Measurements from ENCODE around the gene LHFPL4.

LHFPL4 gene

DNA sequence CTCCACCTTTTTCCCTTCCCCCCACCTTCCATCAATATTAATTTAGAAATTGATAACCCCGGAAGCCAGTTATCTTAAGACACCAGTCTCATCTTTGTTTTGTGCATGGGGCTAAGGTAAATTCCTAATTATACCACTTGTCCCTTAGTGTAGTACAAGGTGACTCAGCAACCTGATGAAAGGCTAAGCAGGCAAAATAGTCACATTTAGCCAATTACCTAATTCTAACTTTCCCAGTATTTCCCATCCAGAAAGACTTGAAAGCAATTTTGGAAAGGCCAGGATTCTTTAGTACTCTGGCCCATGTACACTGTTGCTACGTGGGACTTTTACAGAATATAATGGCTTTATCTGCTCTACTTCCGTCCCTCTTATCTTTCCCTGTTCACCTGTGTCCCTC lies 83.6 kb downstream of the LHFPL4 start:
- no peak for DNase-seq

DNA sequence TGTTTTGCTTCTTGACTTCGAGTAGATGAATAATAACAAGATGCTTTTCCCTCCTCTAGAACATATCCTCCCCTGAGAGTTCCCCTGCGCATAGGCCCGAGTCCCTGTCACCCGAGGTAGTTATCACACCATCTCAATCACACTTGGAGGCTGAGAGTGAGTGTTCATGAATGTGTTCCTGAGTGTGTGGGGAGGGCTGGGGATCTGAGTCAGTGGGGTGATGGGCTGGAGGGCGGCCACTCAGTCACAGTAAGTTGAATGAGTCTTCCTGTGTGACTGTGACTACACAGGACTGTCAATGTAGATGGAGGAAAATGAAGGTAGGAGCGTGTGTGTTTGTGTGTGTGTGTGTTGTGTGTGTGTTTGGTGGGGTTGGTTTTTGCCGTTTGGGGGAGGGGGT lies 85.2 kb downstream of the LHFPL4 start:
- DNase-seq = no peak

DNA sequence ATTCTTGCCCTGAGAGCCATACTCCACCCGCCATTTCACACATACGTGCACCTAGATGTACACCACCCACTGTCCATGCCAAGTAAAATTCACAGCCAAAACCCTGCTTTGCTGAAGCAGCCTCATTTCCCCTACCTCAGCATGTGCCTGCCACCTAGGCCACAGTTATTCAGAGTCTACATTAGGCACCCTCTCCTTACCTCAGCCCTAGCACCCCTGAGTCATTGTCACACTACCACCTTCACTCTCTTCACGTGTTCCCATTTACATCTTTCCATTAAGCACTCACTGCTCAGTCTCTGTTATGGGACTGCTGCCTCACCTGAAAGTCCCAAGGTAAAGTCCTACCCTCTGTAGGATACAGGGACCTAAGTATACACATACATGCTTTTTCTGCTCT lies 86.2 kb downstream of the LHFPL4 start:
- DNase-seq = no peak

DNA sequence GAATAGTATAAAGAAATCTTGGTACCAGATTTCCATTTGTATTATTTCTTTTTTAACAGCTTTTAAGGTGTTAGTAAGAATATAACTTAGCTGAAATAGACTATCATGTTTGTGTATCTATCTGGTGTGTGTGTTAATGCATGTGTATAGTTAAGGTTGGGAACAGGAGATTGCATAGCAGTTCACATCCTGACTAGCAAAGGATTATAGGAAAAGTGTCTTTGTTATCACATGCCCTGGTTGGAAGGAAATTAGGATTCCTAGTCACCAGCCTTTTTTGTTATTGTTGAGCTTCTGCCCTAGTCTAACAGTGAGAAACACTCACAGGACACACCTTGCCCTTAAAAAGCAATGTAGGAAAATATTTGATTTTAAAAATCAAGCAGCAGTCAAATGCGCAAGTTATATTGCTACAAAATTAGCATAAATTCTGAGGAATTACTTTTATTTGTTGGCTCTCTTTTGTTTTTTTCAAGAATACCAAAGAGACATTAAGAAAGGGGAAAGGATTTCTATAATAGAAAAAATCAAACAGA lies 98.0 kb downstream of the LHFPL4 start:
- DNase-seq = no peak

DNA sequence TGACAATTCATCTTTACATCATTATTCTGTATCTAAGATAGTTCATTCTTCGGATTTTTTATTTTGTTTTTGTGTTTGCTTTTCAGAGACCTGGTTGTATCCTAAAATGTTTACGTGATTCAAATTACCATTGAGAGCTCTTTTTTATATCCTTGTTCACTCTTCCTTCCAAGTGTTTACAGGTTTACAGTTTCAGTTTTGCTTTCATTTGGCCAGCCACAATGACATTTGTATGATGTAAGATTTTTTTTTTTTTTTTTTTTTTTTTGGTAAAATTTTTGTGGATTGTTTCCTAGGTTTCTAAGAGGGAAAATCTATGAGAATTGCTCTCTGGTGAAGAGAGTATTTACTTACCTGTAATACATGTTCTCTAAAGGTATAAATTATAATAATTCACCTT lies 101.2 kb downstream of the LHFPL4 start:
- DNase-seq = no peak

DNA sequence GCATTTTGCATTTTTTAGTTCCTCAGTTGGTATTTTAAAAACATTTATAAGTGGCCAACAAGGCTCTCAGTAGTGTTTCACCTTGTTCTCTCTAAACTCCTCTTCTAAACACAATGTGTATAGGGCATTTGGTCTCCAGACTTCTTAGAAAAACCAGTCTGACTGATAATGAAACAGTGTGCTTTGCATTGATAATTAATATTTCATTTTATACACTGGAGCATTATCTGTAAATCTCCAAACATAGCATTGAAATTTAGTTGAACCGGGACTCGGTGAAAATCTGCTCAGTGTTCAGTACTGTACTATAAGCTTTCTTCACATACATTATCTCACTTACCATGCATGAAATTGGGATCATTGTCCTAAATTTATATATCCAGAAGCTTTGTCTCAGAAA lies 102.6 kb downstream of the LHFPL4 start:
- no peak for DNase-seq

DNA sequence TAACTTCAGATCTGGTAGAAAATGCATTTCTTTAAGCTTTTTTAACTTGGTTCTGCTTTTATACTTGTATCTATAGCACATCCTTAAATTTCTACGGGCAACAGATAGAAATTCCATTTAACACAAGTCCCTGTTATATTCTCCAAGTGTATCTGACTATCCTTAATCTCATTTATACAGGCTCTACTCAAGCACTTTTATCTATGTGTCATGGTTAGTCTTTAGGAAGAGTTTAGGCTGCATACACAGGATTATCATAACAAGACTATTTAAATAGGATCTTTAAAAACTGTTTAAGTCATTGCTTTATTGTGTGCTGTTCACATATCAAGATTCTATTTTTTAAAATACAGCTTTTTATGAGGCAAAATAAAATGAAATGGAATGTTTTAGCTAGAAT lies 103.5 kb downstream of the LHFPL4 start:
- DNase-seq = no peak

DNA sequence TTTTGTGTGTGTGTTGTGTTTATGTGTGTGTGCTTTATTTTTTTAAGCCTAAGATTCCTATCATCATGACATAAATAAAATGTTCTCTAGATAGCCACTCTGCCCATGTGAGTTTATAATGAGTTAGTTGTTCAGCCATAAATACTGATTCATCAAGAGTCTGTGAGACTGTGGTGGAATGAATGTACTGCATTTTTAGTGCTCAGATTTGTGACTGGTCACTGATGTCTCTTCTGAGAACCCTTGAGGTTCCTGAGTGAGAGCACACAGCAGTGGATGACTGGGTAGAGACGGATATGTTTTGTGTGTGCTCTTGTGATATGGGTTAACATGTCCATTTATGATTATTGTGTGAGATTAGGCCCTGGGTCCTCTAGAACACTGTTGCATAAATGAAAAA lies 105.0 kb downstream of the LHFPL4 start:
- no peak for DNase-seq

Data from AML-193 (cell line).